ENCODE measurements around the gene UTP20. TPM values are rescaled to one million over a fixed set of nuclear protein-coding genes. Genes with fewer than 3 reads are reported as not detected.
A peak's percentile ranks its signal among the peaks of the same experiment; 100 is the strongest.

UTP20 gene
- total and polyA plus RNA-seq, 4 donors, result 7.5 to 18.1 (median 12.3) TPM

DNA sequence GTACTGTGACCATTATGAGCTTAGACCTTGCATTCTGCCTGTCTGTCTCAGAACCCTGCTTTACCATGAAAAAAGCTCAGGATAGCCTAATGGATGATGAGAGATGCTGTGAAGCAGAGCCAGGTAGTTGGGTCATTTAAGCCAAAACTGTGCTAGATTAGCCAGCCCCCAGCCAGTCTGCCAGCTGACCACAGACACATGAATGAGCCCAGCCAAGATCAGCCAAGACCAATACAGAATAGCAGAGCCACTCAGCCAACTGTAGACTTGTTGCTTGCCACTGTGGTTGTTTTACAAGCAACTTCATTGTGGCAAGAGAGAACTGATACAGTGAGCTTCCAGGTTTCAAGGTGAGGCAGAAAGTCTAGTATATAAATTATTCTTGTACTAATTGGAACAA, 12.8 kb upstream of the UTP20 start:
- no peak overlapping the region for H3K4me3 ChIP-seq (ENCODE audit: low read depth, low read length)
- no peaks in the 10 kb centered on the region for H3K27me3 ChIP-seq (ENCODE audit: control insufficient read depth, insufficient read depth, low read length)
- H3K27ac ChIP-seq (ENCODE audit: low read depth, low read length), result no peak overlapping the region
- no peak for DNase-seq (ENCODE audit: low read depth in 4 of 6, low spot score in 6 of 6)
- no peaks in the 10 kb centered on the region for H3K4me1 ChIP-seq (ENCODE audit: control insufficient read depth, insufficient read depth, low read length)
- no peaks in the 10 kb centered on the region for H3K36me3 ChIP-seq (ENCODE audit: control insufficient read depth, insufficient read depth, low read length)
- no peaks in the 10 kb centered on the region for H3K9me3 ChIP-seq (ENCODE audit: control insufficient read depth, insufficient read depth, low read length)

GRCh38 chr12:101276433-101276832, 3.5 kb upstream of the UTP20 start:
- 100% methylated on average over 1 of the region's 1 CpG for WGBS (ENCODE audit: insufficient coverage)

GRCh38 chr12:101277443-101277842, 2.5 kb upstream of the UTP20 start:
- 88% methylated on average over 2 of the region's 3 CpGs for WGBS (ENCODE audit: insufficient coverage)
- no peaks in the 10 kb centered on the region for H3K9me3 ChIP-seq (ENCODE audit: control insufficient read depth, insufficient read depth, low read length)

More at GRCh38 chr12:101276433-101276832, 3.5 kb upstream of the UTP20 start:
- no peaks in the 10 kb centered on the region for H3K36me3 ChIP-seq (ENCODE audit: control insufficient read depth, insufficient read depth, low read length)
- peaks cover 2% of the 10 kb centered on the region for H3K27me3 ChIP-seq (ENCODE audit: control insufficient read depth, insufficient read depth, low read length)
- peaks cover 2% of the 10 kb centered on the region for H3K4me1 ChIP-seq (ENCODE audit: control insufficient read depth, insufficient read depth, low read length)
- H3K27ac ChIP-seq (ENCODE audit: low read depth, low read length), result no peak overlapping the region
- no peaks in the 10 kb centered on the region for H3K9me3 ChIP-seq (ENCODE audit: control insufficient read depth, insufficient read depth, low read length)
- no peak for DNase-seq (ENCODE audit: low read depth in 4 of 6, low spot score in 6 of 6)
- no peak overlapping the region for H3K4me3 ChIP-seq (ENCODE audit: low read depth, low read length)

GRCh38 chr12:101287357-101287756, 7.5 kb downstream of the UTP20 start:
- Histone ChIP-seq H3K4me1 (ENCODE audit: control insufficient read depth, insufficient read depth, low read length) (no peaks in the 10 kb centered on the region), H3K27ac (ENCODE audit: low read depth, low read length) (no peak overlapping the region), H3K27me3 (ENCODE audit: control insufficient read depth, insufficient read depth, low read length) (no peaks in the 10 kb centered on the region), H3K36me3 (ENCODE audit: control insufficient read depth, insufficient read depth, low read length) (peaks cover 8% of the 10 kb centered on the region), H3K4me3 (ENCODE audit: low read depth, low read length) (no peak overlapping the region), H3K9me3 (ENCODE audit: control insufficient read depth, insufficient read depth, low read length) (no peaks in the 10 kb centered on the region)
- no peak for DNase-seq (ENCODE audit: low read depth in 4 of 6, low spot score in 6 of 6)
- WGBS (ENCODE audit: insufficient coverage), result 83% methylated on average over 1 of the region's 3 CpGs

More at GRCh38 chr12:101277443-101277842, 2.5 kb upstream of the UTP20 start:
- peaks cover 2% of the 10 kb centered on the region for H3K27me3 ChIP-seq (ENCODE audit: control insufficient read depth, insufficient read depth, low read length)
- H3K4me3 ChIP-seq (ENCODE audit: low read depth, low read length), result no peak overlapping the region
- peaks cover 2% of the 10 kb centered on the region for H3K36me3 ChIP-seq (ENCODE audit: control insufficient read depth, insufficient read depth, low read length)
- peaks cover 2% of the 10 kb centered on the region for H3K4me1 ChIP-seq (ENCODE audit: control insufficient read depth, insufficient read depth, low read length)
- DNase-seq (ENCODE audit: low read depth in 4 of 6, low spot score in 6 of 6), result no peak
- H3K27ac ChIP-seq (ENCODE audit: low read depth, low read length), result no peak overlapping the region

DNA sequence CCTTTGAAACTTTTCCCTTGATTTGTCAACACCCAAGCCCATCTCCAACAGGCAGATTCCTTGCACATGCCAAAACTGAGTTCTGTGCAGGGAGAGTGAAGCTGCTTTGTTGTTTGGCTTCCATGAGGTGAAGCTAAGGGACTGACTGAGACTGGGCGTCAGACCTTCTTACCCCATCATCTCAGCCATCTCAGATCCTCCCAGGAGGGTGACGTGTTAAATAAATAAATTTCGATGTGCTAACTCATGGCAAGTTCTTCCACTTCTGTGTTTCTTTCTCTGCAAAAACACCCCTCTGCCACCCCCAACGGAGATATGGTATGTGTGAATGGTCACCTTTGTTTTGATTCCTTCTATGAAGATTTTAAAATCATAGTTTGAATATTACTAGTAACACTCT, 17.8 kb downstream of the UTP20 start:
- no peaks in the 10 kb centered on the region for H3K27me3 ChIP-seq (ENCODE audit: control insufficient read depth, insufficient read depth, low read length)
- H3K36me3 ChIP-seq (ENCODE audit: control insufficient read depth, insufficient read depth, low read length), result peaks cover 8% of the 10 kb centered on the region
- no peak for DNase-seq (ENCODE audit: low read depth in 4 of 6, low spot score in 6 of 6)
- WGBS (ENCODE audit: insufficient coverage), result no CpG with 5 or more reads among the region's 4 CpGs
- no peaks in the 10 kb centered on the region for H3K9me3 ChIP-seq (ENCODE audit: control insufficient read depth, insufficient read depth, low read length)
- no peaks in the 10 kb centered on the region for H3K4me1 ChIP-seq (ENCODE audit: control insufficient read depth, insufficient read depth, low read length)
- H3K27ac ChIP-seq (ENCODE audit: low read depth, low read length), result no peak overlapping the region
- no peak overlapping the region for H3K4me3 ChIP-seq (ENCODE audit: low read depth, low read length)

GRCh38 chr12:101298426-101298825, 18.5 kb downstream of the UTP20 start:
- Histone ChIP-seq H3K4me1 (ENCODE audit: control insufficient read depth, insufficient read depth, low read length) (no peaks in the 10 kb centered on the region), H3K9me3 (ENCODE audit: control insufficient read depth, insufficient read depth, low read length) (no peaks in the 10 kb centered on the region), H3K4me3 (ENCODE audit: low read depth, low read length) (no peak overlapping the region), H3K27ac (ENCODE audit: low read depth, low read length) (no peak overlapping the region), H3K36me3 (ENCODE audit: control insufficient read depth, insufficient read depth, low read length) (peaks cover 11% of the 10 kb centered on the region), H3K27me3 (ENCODE audit: control insufficient read depth, insufficient read depth, low read length) (no peaks in the 10 kb centered on the region)
- no peak for DNase-seq (ENCODE audit: low read depth in 4 of 6, low spot score in 6 of 6)
- no CpG with 5 or more reads among the region's 2 CpGs for WGBS (ENCODE audit: insufficient coverage)

DNA sequence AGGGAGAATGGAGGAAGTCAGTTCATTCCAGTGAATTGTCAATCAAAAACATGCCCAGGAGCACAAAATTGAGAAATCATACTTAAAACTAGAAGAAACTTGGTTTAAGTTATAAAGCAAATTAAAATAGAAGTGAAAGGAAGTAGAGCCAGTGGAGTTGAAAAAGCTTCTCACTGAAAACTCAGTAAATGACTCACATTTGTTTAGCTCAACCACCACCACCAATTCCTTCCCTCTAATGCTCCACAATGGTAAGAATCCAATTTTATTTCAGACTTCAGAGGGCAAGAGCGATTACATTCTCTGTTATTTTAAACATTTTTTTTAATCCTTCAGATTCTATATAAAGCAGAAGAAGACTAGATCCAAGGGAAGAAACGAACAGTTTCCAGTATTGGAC, 19.4 kb downstream of the UTP20 start:
- whole genome bisulfite sequencing (ENCODE audit: insufficient coverage), result no CpG with 5 or more reads among the region's 2 CpGs
- DNase-seq (ENCODE audit: low read depth in 4 of 6, low spot score in 6 of 6), result no peak
- no peak overlapping the region for H3K27ac ChIP-seq (ENCODE audit: low read depth, low read length)
- no peaks in the 10 kb centered on the region for H3K9me3 ChIP-seq (ENCODE audit: control insufficient read depth, insufficient read depth, low read length)
- no peak overlapping the region for H3K4me3 ChIP-seq (ENCODE audit: low read depth, low read length)
- no peaks in the 10 kb centered on the region for H3K27me3 ChIP-seq (ENCODE audit: control insufficient read depth, insufficient read depth, low read length)
- H3K4me1 ChIP-seq (ENCODE audit: control insufficient read depth, insufficient read depth, low read length), result no peaks in the 10 kb centered on the region
- H3K36me3 ChIP-seq (ENCODE audit: control insufficient read depth, insufficient read depth, low read length), result peaks cover 12% of the 10 kb centered on the region

DNA sequence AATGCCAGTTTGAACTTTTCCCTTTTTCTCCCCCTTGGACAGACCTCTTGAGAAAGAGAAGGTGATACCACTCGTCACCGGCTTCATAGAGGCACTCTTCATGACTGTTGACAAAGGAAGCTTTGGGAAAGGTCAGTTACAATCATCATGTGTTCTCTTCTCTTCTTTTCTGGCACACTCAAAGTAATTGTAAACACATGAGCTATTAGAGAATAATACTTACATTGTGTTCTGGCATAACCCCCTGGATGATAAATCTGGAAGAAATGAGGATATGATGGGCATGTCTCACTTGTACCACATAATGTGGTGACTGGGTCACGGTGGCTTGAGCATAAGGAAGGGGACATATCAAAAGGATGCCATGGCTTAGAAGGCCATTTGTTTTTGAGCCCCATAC, 20.0 kb downstream of the UTP20 start:
- WGBS (ENCODE audit: insufficient coverage), result 89% methylated on average over 1 of the region's 3 CpGs
- H3K4me3 ChIP-seq (ENCODE audit: low read depth, low read length), result no peak overlapping the region
- H3K27me3 ChIP-seq (ENCODE audit: control insufficient read depth, insufficient read depth, low read length), result no peaks in the 10 kb centered on the region
- no peaks in the 10 kb centered on the region for H3K4me1 ChIP-seq (ENCODE audit: control insufficient read depth, insufficient read depth, low read length)
- H3K27ac ChIP-seq (ENCODE audit: low read depth, low read length), result no peak overlapping the region
- H3K9me3 ChIP-seq (ENCODE audit: control insufficient read depth, insufficient read depth, low read length), result no peaks in the 10 kb centered on the region
- peaks cover 17% of the 10 kb centered on the region for H3K36me3 ChIP-seq (ENCODE audit: control insufficient read depth, insufficient read depth, low read length)
- peak in 1 of 6 donors; percentile 8 for DNase-seq (ENCODE audit: low read depth in 4 of 6, low spot score in 6 of 6)

DNA sequence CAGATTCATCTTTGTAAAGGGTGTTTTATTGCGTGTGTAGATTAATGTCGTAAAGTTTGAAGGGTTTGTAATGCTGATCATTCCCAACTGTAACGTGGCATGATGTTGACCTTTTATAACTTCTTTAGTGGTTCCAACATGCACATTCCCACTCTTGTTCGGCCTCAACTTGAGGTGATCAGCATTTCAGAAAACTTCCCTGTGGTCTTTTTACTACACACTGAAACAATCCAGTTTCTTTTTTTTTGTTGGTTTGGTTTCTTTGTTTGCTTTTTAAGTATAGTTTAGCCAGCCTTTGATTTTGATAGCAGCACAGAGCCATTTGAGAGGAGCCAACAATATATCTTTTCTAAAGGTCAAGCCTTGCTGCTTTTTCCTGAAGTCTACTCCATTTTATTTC, 22.8 kb downstream of the UTP20 start:
- no peaks in the 10 kb centered on the region for H3K9me3 ChIP-seq (ENCODE audit: control insufficient read depth, insufficient read depth, low read length)
- H3K27me3 ChIP-seq (ENCODE audit: control insufficient read depth, insufficient read depth, low read length), result no peaks in the 10 kb centered on the region
- H3K36me3 ChIP-seq (ENCODE audit: control insufficient read depth, insufficient read depth, low read length), result peaks cover 21% of the 10 kb centered on the region
- H3K4me3 ChIP-seq (ENCODE audit: low read depth, low read length), result no peak overlapping the region
- no CpG with 5 or more reads among the region's 4 CpGs for WGBS (ENCODE audit: insufficient coverage)
- H3K4me1 ChIP-seq (ENCODE audit: control insufficient read depth, insufficient read depth, low read length), result no peaks in the 10 kb centered on the region
- H3K27ac ChIP-seq (ENCODE audit: low read depth, low read length), result no peak overlapping the region
- DNase-seq (ENCODE audit: low read depth in 4 of 6, low spot score in 6 of 6), result no peak

GRCh38 chr12:101305226-101305779, 25.4 kb downstream of the UTP20 start:
- Histone ChIP-seq H3K27ac (ENCODE audit: low read depth, low read length) (no peak overlapping the region), H3K4me3 (ENCODE audit: low read depth, low read length) (no peak overlapping the region), H3K9me3 (ENCODE audit: control insufficient read depth, insufficient read depth, low read length) (no peaks in the 10 kb centered on the region), H3K27me3 (ENCODE audit: control insufficient read depth, insufficient read depth, low read length) (no peaks in the 10 kb centered on the region), H3K4me1 (ENCODE audit: control insufficient read depth, insufficient read depth, low read length) (no peaks in the 10 kb centered on the region), H3K36me3 (ENCODE audit: control insufficient read depth, insufficient read depth, low read length) (peaks cover 30% of the 10 kb centered on the region)
- no CpG with 5 or more reads among the region's 2 CpGs for WGBS (ENCODE audit: insufficient coverage)
- DNase-seq (ENCODE audit: low read depth in 4 of 6, low spot score in 6 of 6), result no peak
